SKM-1 treated with dmso at 0.1 percent for 144 hours (cell line): Measurements from ENCODE around the gene CAMTA1.

ENCODE experiments used
- DNase-seq: peaks from one replicate; lab custom pipeline; 2025; ENCODE audit not compliant: unreplicated experiment; lab: John Stamatoyannopoulos, UW

The CAMTA1 gene

GRCh38 chr1:7421471-7422075 is 636.3 kb downstream of the CAMTA1 start:
- no peak for DNase-seq

- no peak for DNase-seq
Observed at GRCh38 chr1:7422081-7422480, 636.8 kb downstream of the CAMTA1 start.

GRCh38 chr1:7422561-7422960 is 637.3 kb downstream of the CAMTA1 start:
- DNase-seq: no peak

- no peak for DNase-seq
Observed at GRCh38 chr1:7422966-7423365, 637.7 kb downstream of the CAMTA1 start.

- DNase-seq: no peak
Observed at GRCh38 chr1:7424352-7424890, 639.2 kb downstream of the CAMTA1 start.

- no peak for DNase-seq
Observed at GRCh38 chr1:7425229-7425628, 640.0 kb downstream of the CAMTA1 start.

GRCh38 chr1:7425771-7426170 is 640.5 kb downstream of the CAMTA1 start:
- DNase-seq: no peak

- no peak for DNase-seq
Observed at GRCh38 chr1:7426780-7427604, 641.7 kb downstream of the CAMTA1 start.

GRCh38 chr1:7427605-7428300 is 642.5 kb downstream of the CAMTA1 start:
- no peak for DNase-seq

- no peak for DNase-seq
Observed at GRCh38 chr1:7429290-7429689, 644.0 kb downstream of the CAMTA1 start.

- DNase-seq: no peak
Observed at GRCh38 chr1:7430047-7430608, 644.9 kb downstream of the CAMTA1 start.

- no peak for DNase-seq
Observed at GRCh38 chr1:7430691-7431090, 645.4 kb downstream of the CAMTA1 start.

- DNase-seq: no peak
Observed at GRCh38 chr1:7432102-7432899, 647.0 kb downstream of the CAMTA1 start.

- no peak for DNase-seq
Observed at GRCh38 chr1:7432900-7433380, 647.7 kb downstream of the CAMTA1 start.

GRCh38 chr1:7434566-7434965 is 649.3 kb downstream of the CAMTA1 start:
- no peak for DNase-seq

- DNase-seq: no peak
Observed at GRCh38 chr1:7435276-7436055, 650.2 kb downstream of the CAMTA1 start.

GRCh38 chr1:7436056-7437005 is 651.1 kb downstream of the CAMTA1 start:
- DNase-seq: no peak

GRCh38 chr1:7437036-7437435 is 651.8 kb downstream of the CAMTA1 start:
- DNase-seq: no peak
